Measurements from ENCODE around the gene SLX1A. TPM values are rescaled to one million over a fixed set of nuclear protein-coding genes. Genes with fewer than 3 reads are reported as not detected.
"Not testable (repeated sequence)": the region's sequence is repeated elsewhere in the genome, so short reads cannot be mapped to it uniquely, and the experiment has no call there.

Gene SLX1A
- total RNA-seq, 1 experiment from 2014 or later: 30.9 TPM

GRCh38 chr16:30179195-30179594, 14.5 kb upstream of the SLX1A start:
- H3K36me3 ChIP-seq: no peaks in the 10 kb centered on the region
- no peak overlapping the region for H3K4me3 ChIP-seq
- H3K9me3 ChIP-seq: no peaks in the 10 kb centered on the region
- no peaks in the 10 kb centered on the region for H3K27me3 ChIP-seq
- DNase-seq: no peak

- DNase-seq: no peak
These were observed 13.7 kb upstream of the SLX1A start for GRCh38 chr16:30179931-30180330.

GRCh38 chr16:30180741-30181140, 12.9 kb upstream of the SLX1A start:
- H3K36me3 ChIP-seq: no peaks in the 10 kb centered on the region
- H3K4me3 ChIP-seq: no peak overlapping the region
- H3K27me3 ChIP-seq: no peaks in the 10 kb centered on the region
- DNase-seq: no peak
- H3K9me3 ChIP-seq: no peaks in the 10 kb centered on the region

More at GRCh38 chr16:30179931-30180330, 13.7 kb upstream of the SLX1A start:
- Histone ChIP-seq H3K4me3 (no peak overlapping the region), H3K9me3 (no peaks in the 10 kb centered on the region), H3K27me3 (no peaks in the 10 kb centered on the region), H3K36me3 (no peaks in the 10 kb centered on the region)

GRCh38 chr16:30183233-30184095, 10.2 kb upstream of the SLX1A start, which contains the start of gene CORO1A:
Gene CORO1A (plus strand): TSS chr16:30183602. CDS start chr16:30185210, 1,608 bp downstream.
- Histone ChIP-seq H3K27me3 (no peaks in the 10 kb centered on the region), H3K4me3 (peak within 1 kb of the TSS; percentile 54), H3K36me3 (peaks cover 5% of the 10 kb centered on the region), H3K9me3 (no peaks in the 10 kb centered on the region)
- peak; percentile 83 for DNase-seq

GRCh38 chr16:30184096-30184890, 9.4 kb upstream of the SLX1A start:
- DNase-seq: no peak
- H3K27me3 ChIP-seq: no peaks in the 10 kb centered on the region
- H3K36me3 ChIP-seq: peaks cover 5% of the 10 kb centered on the region
- no peak overlapping the region; the same call in 1 of the 2 replicates for H3K4me3 ChIP-seq
- no peaks in the 10 kb centered on the region for H3K9me3 ChIP-seq

- DNase-seq: no peak
- no peaks in the 10 kb centered on the region for H3K27me3 ChIP-seq
- H3K36me3 ChIP-seq: peaks cover 5% of the 10 kb centered on the region
- H3K9me3 ChIP-seq: no peaks in the 10 kb centered on the region
- no peak overlapping the region for H3K4me3 ChIP-seq
These were observed 8.6 kb upstream of the SLX1A start for GRCh38 chr16:30184891-30185682.

GRCh38 chr16:30185683-30186421, 7.8 kb upstream of the SLX1A start:
- no peak for DNase-seq
- H3K4me3 ChIP-seq: no peak overlapping the region
- H3K27me3 ChIP-seq: no peaks in the 10 kb centered on the region
- peaks cover 5% of the 10 kb centered on the region for H3K36me3 ChIP-seq
- H3K9me3 ChIP-seq: no peaks in the 10 kb centered on the region

- DNase-seq: no peak
- H3K9me3 ChIP-seq: no peaks in the 10 kb centered on the region
- H3K4me3 ChIP-seq: no peak overlapping the region
- H3K36me3 ChIP-seq: peaks cover 5% of the 10 kb centered on the region
- H3K27me3 ChIP-seq: no peaks in the 10 kb centered on the region
These were observed 7.3 kb upstream of the SLX1A start for GRCh38 chr16:30186444-30186781.

- Histone ChIP-seq H3K4me3 (no peak overlapping the region), H3K36me3 (peaks cover 5% of the 10 kb centered on the region), H3K9me3 (no peaks in the 10 kb centered on the region), H3K27me3 (no peaks in the 10 kb centered on the region)
- DNase-seq: no peak
These were observed 6.7 kb upstream of the SLX1A start for GRCh38 chr16:30186782-30187555.

GRCh38 chr16:30187556-30187865, 6.2 kb upstream of the SLX1A start:
- DNase-seq: no peak
- Histone ChIP-seq H3K4me3 (no peak overlapping the region), H3K27me3 (no peaks in the 10 kb centered on the region), H3K36me3 (peaks cover 5% of the 10 kb centered on the region), H3K9me3 (no peaks in the 10 kb centered on the region)

- Histone ChIP-seq H3K4me3 (no peak overlapping the region), H3K36me3 (peaks cover 5% of the 10 kb centered on the region), H3K27me3 (no peaks in the 10 kb centered on the region), H3K9me3 (no peaks in the 10 kb centered on the region)
- no peak for DNase-seq
These were observed 5.6 kb upstream of the SLX1A start for GRCh38 chr16:30187971-30188561.

- not testable (repeated sequence) for H3K36me3 ChIP-seq, DNase-seq, H3K4me3 ChIP-seq, H3K27me3 ChIP-seq, H3K9me3 ChIP-seq
These were observed 2.5 kb upstream of the SLX1A start for GRCh38 chr16:30191158-30191557.

GRCh38 chr16:30193098-30193497, 577 bp upstream of the SLX1A start:
- H3K36me3 ChIP-seq, H3K4me3 ChIP-seq, H3K9me3 ChIP-seq, H3K27me3 ChIP-seq, DNase-seq: not testable (repeated sequence)

- not testable (repeated sequence) for DNase-seq, H3K4me3 ChIP-seq, H3K36me3 ChIP-seq, H3K9me3 ChIP-seq, H3K27me3 ChIP-seq
These were observed 674 bp downstream of the SLX1A start for GRCh38 chr16:30194172-30194925.

GRCh38 chr16:30197001-30197400, 3.3 kb downstream of the SLX1A start:
- not testable (repeated sequence) for H3K27me3 ChIP-seq, H3K4me3 ChIP-seq, H3K9me3 ChIP-seq, H3K36me3 ChIP-seq, DNase-seq

All from MG63 (cell line).